ENCODE results near the gene RAB31. TPM values are rescaled to one million over a fixed set of nuclear protein-coding genes. Genes with fewer than 3 reads are reported as not detected.

RAB31 gene
- total RNA-seq, 3 donors from 2014 or later = 12.8 to 58.5 (median 27.4) TPM

DNA sequence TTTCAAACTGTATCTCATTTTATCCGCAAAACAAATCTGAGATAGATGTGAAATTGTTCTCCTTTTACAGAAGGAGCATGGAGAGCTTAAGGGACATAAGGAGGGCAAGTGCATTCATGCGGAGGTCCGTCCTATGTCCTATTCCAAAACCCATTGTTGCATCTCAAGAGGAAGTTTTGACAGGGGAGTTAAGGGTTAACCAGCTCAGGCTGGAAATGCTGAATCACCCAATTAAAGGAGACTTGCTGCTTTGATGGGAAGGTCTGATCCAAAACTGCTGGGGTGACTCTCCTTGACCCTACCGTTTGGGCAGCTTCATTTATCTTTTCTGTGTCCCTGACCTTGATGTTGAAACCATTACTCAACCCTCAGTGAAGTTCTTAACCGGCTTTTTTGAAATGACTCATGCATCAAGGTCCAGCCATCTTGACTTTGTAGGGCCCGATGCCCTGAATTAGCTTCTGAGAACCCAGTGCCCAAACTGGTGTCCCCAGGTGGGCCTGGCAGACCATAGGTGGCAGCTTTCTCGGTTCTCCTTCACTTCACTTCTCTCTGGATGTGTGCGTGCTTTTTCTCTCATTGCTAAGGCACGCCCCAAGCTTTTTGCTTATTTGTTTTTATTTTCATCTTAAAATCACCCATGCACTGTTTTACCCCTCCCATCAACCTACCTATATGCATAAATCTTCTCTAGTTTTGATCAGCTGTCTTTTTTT, 161.8 kb downstream of the RAB31 start:
- ATAC-seq = peak; percentile 54

GRCh38 chr18:9870431-9871008, 162.4 kb downstream of the RAB31 start:
- Histone ChIP-seq H3K4me1 (ENCODE audit: low read depth) (peaks cover 17% of the 10 kb centered on the region), H3K36me3 (ENCODE audit: low read depth) (no peaks in the 10 kb centered on the region), H3K4me3 (no peak overlapping the region), H3K9me3 (peaks cover 2% of the 10 kb centered on the region)
- TF ChIP-seq, protein P1, sequence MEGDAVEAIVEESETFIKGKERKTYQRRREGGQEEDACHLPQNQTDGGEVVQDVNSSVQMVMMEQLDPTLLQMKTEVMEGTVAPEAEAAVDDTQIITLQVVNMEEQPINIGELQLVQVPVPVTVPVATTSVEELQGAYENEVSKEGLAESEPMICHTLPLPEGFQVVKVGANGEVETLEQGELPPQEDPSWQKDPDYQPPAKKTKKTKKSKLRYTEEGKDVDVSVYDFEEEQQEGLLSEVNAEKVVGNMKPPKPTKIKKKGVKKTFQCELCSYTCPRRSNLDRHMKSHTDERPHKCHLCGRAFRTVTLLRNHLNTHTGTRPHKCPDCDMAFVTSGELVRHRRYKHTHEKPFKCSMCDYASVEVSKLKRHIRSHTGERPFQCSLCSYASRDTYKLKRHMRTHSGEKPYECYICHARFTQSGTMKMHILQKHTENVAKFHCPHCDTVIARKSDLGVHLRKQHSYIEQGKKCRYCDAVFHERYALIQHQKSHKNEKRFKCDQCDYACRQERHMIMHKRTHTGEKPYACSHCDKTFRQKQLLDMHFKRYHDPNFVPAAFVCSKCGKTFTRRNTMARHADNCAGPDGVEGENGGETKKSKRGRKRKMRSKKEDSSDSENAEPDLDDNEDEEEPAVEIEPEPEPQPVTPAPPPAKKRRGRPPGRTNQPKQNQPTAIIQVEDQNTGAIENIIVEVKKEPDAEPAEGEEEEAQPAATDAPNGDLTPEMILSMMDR (IDR thresholded peaks at IDR 0.05) = no peak
- DNase-seq (no peak), ATAC-seq (peak; percentile 42)
- intact Hi-C loops (cut with DNase I, micrococcal nuclease) = no loop called here

More for the DNA sequence above, 161.8 kb downstream of the RAB31 start:
- Histone ChIP-seq H3K4me1 (ENCODE audit: low read depth) (peaks cover 17% of the 10 kb centered on the region), H3K4me3 (no peak overlapping the region), H3K9me3 (peaks cover 6% of the 10 kb centered on the region), H3K36me3 (ENCODE audit: low read depth) (no peaks in the 10 kb centered on the region)
- TF ChIP-seq, protein P1 (IDR thresholded peaks at IDR 0.05) = no peak
- DNase-seq = no peak
- intact Hi-C loops (cut with DNase I, micrococcal nuclease) = no loop called here

GRCh38 chr18:9871244-9871746, 163.2 kb downstream of the RAB31 start:
- no peak for DNase-seq

GRCh38 chr18:9872823-9873222, 164.7 kb downstream of the RAB31 start:
- Histone ChIP-seq H3K9me3 (no peaks in the 10 kb centered on the region), H3K4me1 (ENCODE audit: low read depth) (peaks cover 17% of the 10 kb centered on the region), H3K4me3 (no peak overlapping the region), H3K36me3 (ENCODE audit: low read depth) (no peaks in the 10 kb centered on the region)
- ATAC-seq (no peak), DNase-seq (no peak)
- intact Hi-C loops (cut with DNase I, micrococcal nuclease) = no loop called here
- TF ChIP-seq, protein P1 (IDR thresholded peaks at IDR 0.05) = no peak

More at GRCh38 chr18:9871244-9871746, 163.2 kb downstream of the RAB31 start:
- ATAC-seq = no peak
- TF ChIP-seq, protein P1 (IDR thresholded peaks at IDR 0.05) = no peak
- Histone ChIP-seq H3K4me3 (no peak overlapping the region), H3K4me1 (ENCODE audit: low read depth) (peaks cover 17% of the 10 kb centered on the region), H3K36me3 (ENCODE audit: low read depth) (no peaks in the 10 kb centered on the region), H3K9me3 (no peaks in the 10 kb centered on the region)
- intact Hi-C loops (cut with DNase I, micrococcal nuclease) = no loop called here

DNA sequence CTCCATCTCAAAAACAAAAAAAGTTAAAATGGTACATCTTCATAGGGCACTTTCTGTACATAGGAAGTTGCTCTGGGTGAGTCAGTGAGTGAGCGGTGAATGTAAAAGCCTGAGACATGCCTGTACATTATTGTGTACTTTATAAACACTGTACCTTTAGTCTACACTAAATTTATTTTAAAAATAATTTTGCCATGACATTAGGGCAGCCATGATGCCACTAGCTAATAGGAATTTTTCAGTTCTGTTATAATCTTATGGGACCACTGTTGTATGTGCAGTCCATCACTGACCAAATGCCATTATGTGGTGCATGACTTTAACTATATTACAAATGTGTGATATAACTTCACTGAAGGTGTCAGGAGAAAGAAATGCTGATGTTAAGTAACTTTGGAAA, 166.6 kb downstream of the RAB31 start:
- intact Hi-C loops (cut with DNase I, micrococcal nuclease) = no loop called here
- H3K4me3 ChIP-seq = no peak overlapping the region
- TF ChIP-seq, protein P1 (IDR thresholded peaks at IDR 0.05) = no peak
- peaks cover 5% of the 10 kb centered on the region for H3K4me1 ChIP-seq (ENCODE audit: low read depth)
- DNase-seq (no peak), ATAC-seq (no peak)
- no peaks in the 10 kb centered on the region for H3K9me3 ChIP-seq
- H3K36me3 ChIP-seq (ENCODE audit: low read depth) = no peaks in the 10 kb centered on the region

Data from mucosa of descending colon (tissue), 3 donors.